ENCODE results near the gene ASIC1.

Gene ASIC1

DNA sequence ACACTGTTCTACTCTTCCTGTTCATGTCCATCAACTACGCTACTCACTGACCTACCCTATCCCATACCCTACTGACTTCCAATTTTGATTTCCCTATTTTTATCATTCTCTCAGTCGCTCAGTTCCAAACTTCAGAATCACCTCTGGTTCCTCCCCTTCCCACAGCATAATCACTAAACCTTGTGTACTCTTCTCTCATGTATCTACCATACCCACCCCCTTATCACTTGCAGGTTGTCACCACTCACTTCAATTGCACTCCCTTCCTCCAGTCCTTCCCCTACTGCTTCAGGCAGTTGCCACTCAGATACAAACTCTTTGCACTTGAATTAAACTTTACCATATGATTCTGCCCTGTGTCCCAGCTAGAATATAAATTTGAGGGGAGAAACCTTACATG is 38.4 kb upstream of the ASIC1 start:
- no peak overlapping the region for H3K4me3 ChIP-seq (ENCODE audit: low read depth, low read length)
- TF ChIP-seq, protein P1, sequence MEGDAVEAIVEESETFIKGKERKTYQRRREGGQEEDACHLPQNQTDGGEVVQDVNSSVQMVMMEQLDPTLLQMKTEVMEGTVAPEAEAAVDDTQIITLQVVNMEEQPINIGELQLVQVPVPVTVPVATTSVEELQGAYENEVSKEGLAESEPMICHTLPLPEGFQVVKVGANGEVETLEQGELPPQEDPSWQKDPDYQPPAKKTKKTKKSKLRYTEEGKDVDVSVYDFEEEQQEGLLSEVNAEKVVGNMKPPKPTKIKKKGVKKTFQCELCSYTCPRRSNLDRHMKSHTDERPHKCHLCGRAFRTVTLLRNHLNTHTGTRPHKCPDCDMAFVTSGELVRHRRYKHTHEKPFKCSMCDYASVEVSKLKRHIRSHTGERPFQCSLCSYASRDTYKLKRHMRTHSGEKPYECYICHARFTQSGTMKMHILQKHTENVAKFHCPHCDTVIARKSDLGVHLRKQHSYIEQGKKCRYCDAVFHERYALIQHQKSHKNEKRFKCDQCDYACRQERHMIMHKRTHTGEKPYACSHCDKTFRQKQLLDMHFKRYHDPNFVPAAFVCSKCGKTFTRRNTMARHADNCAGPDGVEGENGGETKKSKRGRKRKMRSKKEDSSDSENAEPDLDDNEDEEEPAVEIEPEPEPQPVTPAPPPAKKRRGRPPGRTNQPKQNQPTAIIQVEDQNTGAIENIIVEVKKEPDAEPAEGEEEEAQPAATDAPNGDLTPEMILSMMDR (IDR thresholded peaks at IDR 0.05; ENCODE audit: borderline replicate concordance, insufficient read depth, low read depth, low read length): no peak

DNA sequence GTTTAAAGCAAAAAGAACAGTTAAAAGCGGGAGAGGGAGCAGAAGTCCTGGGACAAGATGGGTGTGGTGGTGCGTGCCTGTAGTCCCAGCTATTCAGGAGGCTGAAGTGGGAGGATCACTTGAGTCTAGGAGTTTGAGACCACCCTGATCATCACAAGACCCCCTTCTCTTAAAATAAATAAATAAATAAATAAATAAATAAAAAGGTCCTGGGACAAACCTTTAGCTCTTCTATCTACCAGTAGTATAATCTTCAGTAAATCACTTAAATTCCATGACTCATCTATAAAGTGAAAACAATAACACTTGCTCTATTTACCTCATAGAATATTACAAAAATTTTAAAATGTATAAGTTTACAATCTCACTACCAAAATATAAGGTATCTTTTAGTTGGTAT is 37.9 kb upstream of the ASIC1 start:
- TF ChIP-seq, protein P1 (IDR thresholded peaks at IDR 0.05; ENCODE audit: borderline replicate concordance, insufficient read depth, low read depth, low read length): no peak
- no peak overlapping the region for H3K4me3 ChIP-seq (ENCODE audit: low read depth, low read length)

DNA sequence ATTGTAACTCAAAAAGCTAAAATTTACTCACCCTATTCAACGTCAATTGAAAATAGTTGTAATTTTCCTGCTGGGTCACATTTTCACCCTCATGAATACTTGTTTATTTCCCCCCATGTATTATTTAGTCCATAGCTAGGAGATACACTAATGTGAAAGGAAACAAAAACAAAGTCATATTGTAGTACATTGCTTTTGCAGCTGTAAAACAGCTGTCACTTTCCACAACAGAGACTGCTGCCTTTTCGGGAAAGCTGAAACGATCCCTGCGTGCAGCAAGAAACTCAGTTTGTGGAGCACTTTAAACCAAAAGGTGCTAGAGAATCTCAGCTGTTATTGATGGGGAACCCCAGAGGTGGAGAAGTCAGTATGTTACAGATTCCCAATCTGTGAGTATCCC is 36.4 kb upstream of the ASIC1 start:
- no peak overlapping the region for H3K4me3 ChIP-seq (ENCODE audit: low read depth, low read length)
- TF ChIP-seq, protein P1 (IDR thresholded peaks at IDR 0.05; ENCODE audit: borderline replicate concordance, insufficient read depth, low read depth, low read length): no peak

- no peak overlapping the region for H3K4me3 ChIP-seq (ENCODE audit: low read depth, low read length)
- TF ChIP-seq, protein P1 (IDR thresholded peaks at IDR 0.05; ENCODE audit: borderline replicate concordance, insufficient read depth, low read depth, low read length): no peak
Measured at GRCh38 chr12:50022903-50023302, 34.5 kb upstream of the ASIC1 start.

DNA sequence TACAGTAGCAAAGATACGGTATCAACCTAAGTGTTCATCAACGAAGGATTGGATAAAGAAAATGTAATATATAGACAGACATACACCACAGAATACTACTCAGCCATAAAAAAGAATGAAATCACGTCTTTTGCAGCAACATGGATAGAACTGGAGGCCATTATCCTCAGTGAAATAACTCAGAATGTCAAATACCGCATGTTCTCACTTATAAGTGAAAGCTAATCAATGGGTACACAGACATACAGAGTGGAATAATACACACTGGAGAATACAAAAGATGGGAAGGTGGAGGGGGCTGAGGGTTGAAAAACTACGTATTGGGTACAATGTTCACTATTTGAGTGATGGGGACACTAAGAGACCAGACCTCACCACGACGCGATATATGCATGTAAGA is 33.2 kb upstream of the ASIC1 start:
- TF ChIP-seq, protein P1 (IDR thresholded peaks at IDR 0.05; ENCODE audit: borderline replicate concordance, insufficient read depth, low read depth, low read length): no peak
- peak overlapping the region; percentile 85 for H3K4me3 ChIP-seq (ENCODE audit: low read depth, low read length)

DNA sequence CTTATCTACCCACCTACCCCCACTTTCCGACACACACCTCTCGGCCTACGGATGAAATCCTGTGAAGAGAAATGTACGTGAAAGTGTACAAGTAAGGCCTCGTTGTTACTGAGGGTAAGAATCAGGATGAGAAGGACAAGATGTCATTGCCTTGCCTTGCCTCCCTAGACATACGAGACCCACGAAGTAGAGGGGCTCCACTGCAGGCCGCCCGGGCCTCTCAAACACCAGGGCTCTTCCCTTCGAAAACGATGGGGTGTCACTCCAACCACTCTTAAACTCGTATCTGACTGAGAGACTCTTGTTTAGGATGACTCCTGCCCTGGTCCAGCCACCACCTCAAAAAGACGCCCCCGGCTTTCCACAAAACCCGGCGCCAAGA is 32.6 kb upstream of the ASIC1 start:
- TF ChIP-seq, protein P1 (IDR thresholded peaks at IDR 0.05; ENCODE audit: borderline replicate concordance, insufficient read depth, low read depth, low read length): no peak
- H3K4me3 ChIP-seq (ENCODE audit: low read depth, low read length): peak overlapping the region; percentile 85

DNA sequence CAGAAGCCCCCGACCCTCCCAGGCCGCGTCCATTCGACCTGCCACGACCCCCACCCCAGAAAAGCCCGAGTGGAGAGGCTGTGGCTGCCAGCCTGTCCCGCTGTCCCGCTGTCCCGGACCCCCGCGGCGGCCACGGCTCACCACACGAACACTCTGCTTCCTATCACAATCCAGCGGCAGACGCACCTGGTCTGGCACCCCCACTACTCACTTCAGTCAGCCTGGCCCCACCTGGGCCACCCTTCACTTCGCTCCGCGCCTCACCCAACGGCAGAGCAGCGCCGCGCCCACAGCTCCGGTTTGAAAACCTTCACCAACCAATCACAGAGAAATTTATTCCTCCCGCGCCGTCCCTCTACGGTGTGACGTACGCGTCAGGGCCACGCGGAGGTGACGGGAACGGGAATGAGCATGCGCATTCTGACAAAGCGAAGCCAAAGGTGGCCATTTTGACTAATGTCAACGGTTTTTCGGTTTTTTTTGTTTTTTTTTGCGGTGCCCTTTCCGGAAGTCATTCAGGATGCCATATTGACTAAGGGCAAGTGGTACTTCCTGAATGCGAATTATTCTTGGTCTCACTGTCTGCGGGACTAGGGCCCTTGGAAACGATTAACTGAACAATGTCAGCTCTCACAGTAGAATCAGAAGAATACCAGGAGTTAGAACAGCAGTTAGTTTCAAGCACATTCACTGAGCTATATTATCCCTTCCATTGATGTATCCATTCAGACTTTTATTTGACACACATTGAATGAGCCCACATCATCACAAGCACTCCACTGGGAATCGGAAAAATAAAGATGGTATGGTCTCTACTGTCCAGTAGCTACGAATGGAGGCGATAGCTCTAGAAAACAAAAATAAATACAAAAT is 32.0 kb upstream of the ASIC1 start, which contains the start of gene RACGAP1:
Gene RACGAP1, minus strand, starts transcription at position 308 of the 873 bp plus-strand sequence. CDS start 8,779 bp downstream, outside the sequence.
- TF ChIP-seq, protein P1 (IDR thresholded peaks at IDR 0.05; ENCODE audit: borderline replicate concordance, insufficient read depth, low read depth, low read length): no peak
- H3K4me3 ChIP-seq (ENCODE audit: low read depth, low read length): peak within 1 kb of the TSS; percentile 85

All from GM12875 (cell line).